Middle frontal gyrus (tissue), 1 donor: ENCODE measurements around the gene ACOT11.
"Not testable (repeated sequence)": the region's sequence is repeated elsewhere in the genome, so short reads cannot be mapped to it uniquely, and the experiment has no call there.

Experiments
- DNase-seq: peaks from one replicate; pipeline ENCODE4 v3.0.0-alpha.2; 2015; ENCODE audit warnings: low spot score; ENCODE audit errors: extremely low spot score

Gene ACOT11

DNA sequence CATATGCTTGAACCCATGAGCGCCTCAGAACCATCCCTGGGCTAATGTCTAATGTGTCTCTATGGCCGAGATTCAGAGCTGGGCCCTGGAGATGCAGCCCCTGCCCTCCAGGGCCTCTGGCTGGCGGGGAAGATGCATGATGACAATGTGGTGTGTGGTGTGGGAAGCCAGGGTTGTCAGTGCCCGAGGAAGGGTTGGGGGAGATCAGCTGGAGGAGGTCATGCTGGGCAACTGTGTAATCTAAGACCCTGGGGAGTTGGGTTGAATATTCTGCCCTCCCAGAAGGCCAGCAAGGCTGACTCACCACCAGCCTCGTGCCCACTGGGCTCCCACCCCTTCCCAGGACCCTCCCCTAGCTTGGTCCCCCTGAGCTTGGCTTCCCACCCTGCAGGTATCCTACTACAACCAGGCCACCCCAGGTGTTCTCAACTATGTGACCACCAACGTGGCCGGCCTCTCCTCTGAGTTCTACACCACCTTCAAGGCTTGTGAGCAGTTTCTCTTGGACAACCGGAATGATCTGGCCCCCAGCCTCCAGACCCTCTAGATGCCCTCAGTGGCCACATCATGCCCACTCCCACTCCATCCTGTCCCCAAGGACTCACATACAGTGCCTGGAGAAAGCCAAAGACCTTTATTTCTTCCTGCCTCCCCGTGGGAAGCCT lies 60.7 kb downstream of the ACOT11 start:
- no peak for DNase-seq

DNA sequence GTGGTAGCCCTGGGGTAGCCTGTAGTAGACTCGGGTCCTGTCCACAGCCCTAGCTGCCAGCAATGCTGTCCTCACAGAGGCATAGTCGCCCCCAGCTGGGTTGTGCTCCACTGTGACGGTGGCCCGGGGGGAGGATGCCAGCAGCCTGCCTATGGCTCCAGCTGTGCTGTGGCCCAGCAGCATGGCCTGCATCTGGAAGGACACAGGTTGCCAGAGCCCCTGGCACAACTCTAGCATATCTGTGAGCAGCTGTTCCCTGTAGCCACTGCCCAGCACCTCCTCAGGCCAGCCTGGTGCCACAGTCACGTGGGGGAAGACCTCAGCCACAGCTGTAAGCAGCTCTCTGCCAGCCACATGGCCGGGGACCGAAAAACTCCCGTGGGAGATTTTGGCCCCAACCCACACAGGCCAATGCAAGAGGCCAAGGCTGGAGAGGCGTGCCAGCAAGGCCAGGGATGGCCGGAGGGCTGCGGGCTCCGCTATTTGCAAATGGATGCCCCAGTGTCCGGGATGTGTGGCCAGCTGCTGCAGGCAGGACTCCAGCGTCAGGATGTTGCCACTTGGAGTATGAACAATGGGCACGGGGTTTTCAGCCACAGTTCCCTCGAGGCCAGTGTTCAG lies 61.4 kb downstream of the ACOT11 start:
- DNase-seq, result no peak

GRCh38 chr1:54610048-54610447 lies 62.0 kb downstream of the ACOT11 start:
- no peak for DNase-seq

GRCh38 chr1:54610601-54611580 lies 62.9 kb downstream of the ACOT11 start:
- no peak for DNase-seq

DNA sequence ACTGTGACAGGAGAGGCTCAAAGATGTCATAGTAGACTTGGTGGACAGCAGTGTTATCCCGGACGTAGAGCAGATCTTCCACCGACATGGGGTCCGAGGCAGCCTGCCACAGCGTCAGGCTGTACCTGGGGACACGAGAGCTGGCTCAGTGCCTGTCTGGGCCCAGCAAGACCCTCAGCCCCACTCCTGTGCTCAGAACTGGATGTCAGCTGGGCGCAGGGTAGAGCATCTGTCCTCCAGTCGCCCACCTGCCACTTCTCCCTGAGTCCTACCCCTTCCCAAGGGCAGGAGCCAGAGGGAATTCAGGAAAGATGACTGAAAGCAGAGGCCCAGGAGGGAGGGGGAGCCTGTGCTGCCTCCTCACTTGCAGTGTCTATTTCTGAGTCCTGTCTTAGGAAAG lies 63.6 kb downstream of the ACOT11 start:
- no peak for DNase-seq

DNA sequence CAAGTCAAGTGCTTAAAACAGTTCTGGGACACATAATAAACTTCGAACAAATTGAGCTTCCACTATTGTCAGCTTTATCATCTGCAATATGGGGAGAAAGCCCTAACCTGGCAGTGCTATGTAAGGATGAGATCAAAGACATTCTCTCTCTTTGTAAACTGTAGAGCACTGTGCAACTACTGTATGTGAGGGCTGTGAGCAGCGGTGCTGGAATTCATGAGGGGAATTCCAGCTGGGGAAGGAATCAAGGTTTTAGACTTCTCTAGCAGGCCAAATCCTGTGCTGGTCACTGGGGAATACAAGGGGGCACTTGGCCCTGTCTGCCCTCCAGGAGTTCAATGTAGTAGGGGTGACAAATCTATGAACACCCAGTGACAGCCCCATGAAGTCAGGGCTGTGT lies 66.0 kb downstream of the ACOT11 start:
- DNase-seq, result no peak

DNA sequence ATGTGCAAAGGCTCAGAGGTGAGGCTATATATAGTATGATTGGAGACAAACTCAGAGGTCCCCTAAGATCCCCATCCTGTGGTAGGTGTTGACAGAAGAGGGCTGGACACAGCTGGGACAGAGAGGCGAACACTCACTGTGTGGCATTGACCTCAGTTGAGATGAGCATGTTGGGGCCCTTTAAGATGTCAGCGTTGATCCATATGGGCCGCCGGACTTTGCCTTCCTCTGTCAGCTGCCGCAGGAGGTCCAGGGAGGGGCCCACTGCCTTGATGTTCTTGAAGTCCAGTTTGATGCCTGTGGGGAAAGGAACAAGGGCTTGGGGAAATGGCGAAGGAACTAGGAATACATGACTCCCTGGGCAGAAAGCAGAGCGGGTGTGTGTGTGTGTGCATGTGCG lies 66.5 kb downstream of the ACOT11 start:
- no peak for DNase-seq

DNA sequence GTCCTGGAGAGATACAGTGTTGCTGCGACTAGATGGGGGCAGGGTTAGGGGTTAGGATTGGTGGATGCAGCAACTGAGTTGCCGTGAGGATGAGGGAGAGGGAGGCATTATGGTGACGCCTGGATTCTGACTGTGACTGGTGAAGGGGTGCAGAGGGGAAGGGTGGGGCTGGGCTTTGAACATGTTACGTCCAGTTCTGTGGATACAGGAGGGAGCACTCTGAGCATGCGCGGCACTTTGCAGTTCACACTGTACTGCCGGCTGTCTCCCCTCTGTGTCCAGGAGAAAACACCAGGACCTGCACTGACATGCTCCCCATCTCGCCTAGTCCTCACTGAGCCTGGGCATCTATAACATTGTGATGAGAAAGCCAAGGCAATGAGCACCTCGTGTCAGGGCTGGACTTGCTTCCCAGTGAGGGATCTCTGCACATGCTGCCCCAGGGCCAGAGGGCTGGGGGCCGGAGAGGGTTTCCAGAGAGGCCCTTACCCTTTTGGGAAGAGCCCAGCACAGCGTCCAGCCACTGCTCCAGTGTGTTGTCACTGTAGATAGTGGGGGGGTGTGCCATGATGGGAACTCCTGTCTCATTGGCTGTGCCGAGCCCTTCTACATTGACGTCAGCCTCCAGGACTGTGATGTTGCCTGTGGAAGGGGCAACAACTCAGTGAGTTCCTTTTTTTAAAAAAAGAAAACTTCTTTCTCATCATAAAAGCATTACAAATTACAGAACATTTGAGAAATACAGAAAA lies 67.7 kb downstream of the ACOT11 start:
- no peak for DNase-seq

DNA sequence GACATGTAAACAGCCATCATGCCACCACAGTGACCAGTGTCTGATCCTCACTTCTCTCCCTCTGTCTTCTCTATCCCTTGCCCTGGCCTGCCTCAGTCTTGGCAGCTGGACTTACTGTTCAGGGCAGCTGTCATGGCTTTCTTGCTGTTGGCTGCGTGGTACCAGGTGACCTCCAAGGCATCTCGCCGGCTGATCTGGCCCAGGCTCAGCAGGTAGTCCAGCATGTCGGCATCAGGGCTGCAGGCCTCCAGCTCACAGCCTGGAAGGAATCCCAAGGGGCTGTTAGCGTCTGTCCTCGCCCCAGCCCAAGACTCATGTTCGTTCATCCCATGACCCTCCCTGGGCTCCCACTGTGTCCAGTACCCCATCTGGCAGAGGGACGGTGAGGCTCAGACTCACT lies 71.7 kb downstream of the ACOT11 start:
- no peak for DNase-seq

- DNase-seq, result no peak
These were observed 75.4 kb downstream of the ACOT11 start, which contains the start of gene FAM151A for GRCh38 chr1:54623216-54624007. FAM151A (minus strand) TSS chr1:54623525; CDS start chr1:54623395, 130 bp downstream.

GRCh38 chr1:54624466-54625464 lies 76.7 kb downstream of the ACOT11 start:
- no peak for DNase-seq

- no peak for DNase-seq
These were observed 79.2 kb downstream of the ACOT11 start for GRCh38 chr1:54627196-54627595.

GRCh38 chr1:54635804-54636203 lies 87.8 kb downstream of the ACOT11 start:
- DNase-seq, result not testable (repeated sequence)

GRCh38 chr1:54636461-54637446 lies 88.7 kb downstream of the ACOT11 start:
- not testable (repeated sequence) for DNase-seq

GRCh38 chr1:54640361-54640760 lies 92.3 kb downstream of the ACOT11 start:
- no peak for DNase-seq

- no peak for DNase-seq
These were observed 93.1 kb downstream of the ACOT11 start, which contains the start of gene MROH7 for GRCh38 chr1:54640863-54641836. MROH7 (plus strand) TSS chr1:54641786; CDS start chr1:54652927, 11,141 bp downstream.

- no peak for DNase-seq
These were observed 95.7 kb downstream of the ACOT11 start for GRCh38 chr1:54643736-54644135.
